Calu3 (cell line): ENCODE data around the gene DDX3X. TPM values are rescaled to one million over a fixed set of nuclear protein-coding genes. Genes with fewer than 3 reads are reported as not detected.

ENCODE experiments used
- BruUV-seq: library from RNA; stranded (reverse); fragments of 400-500 nt; replicated peaks from 2 replicates; lab custom pipeline; 2021; lab: Mats Ljungman, UMichigan
- CTCF ChIA-PET: fragments of 300-600 bp; sonication (Branson Sonifier 250); formaldehyde crosslinking; loops from one replicate; lab custom pipeline; 2022; ENCODE audit warnings: antibody characterized with exemption; lab: Charles Lee
- DNase-seq: peaks from one replicate; pipeline ENCODE4 v3.0.0; 2022
- H3K27ac Mint-ChIP-seq: one replicate; pipeline ENCODE4 v1.8.0; 2022; ENCODE audit warnings: mixed read lengths; ENCODE audit not compliant: unreplicated experiment
- H3K27me3 Mint-ChIP-seq: one replicate; pipeline ENCODE4 v1.8.0; 2022; ENCODE audit warnings: mixed read lengths; ENCODE audit not compliant: unreplicated experiment
- H3K36me3 Mint-ChIP-seq: one replicate; pipeline ENCODE4 v1.8.0; 2022; ENCODE audit warnings: mild to moderate bottlenecking, moderate library complexity, mixed read lengths; ENCODE audit not compliant: insufficient read depth, unreplicated experiment
- H3K4me1 Mint-ChIP-seq: one replicate; pipeline ENCODE4 v1.8.0; 2022; ENCODE audit warnings: mild to moderate bottlenecking, low read depth, mixed read lengths; ENCODE audit not compliant: unreplicated experiment
- H3K4me3 Mint-ChIP-seq: one replicate; pipeline ENCODE4 v1.8.0; 2022; ENCODE audit warnings: mild to moderate bottlenecking, low read depth, moderate library complexity, mixed read lengths; ENCODE audit not compliant: unreplicated experiment
- H3K9me3 Mint-ChIP-seq: one replicate; pipeline ENCODE4 v1.8.0; 2022; ENCODE audit warnings: low read depth, mixed read lengths; ENCODE audit not compliant: unreplicated experiment
- intact Hi-C: fragments of 100-400 bp; cut with micrococcal nuclease; formaldehyde crosslinking; loops from one replicate; pipeline ENCODE4 v1.10.0; 2022; ENCODE audit not compliant: unreplicated experiment
- total RNA-seq: library from RNA; stranded (reverse); gene quantifications from 2 replicates; pipeline ENCODE4 v1.2.3, GENCODE V29; 2022
- TF ChIP-seq, protein P1 (sequence below): fragments of 200-600 bp; IDR thresholded peaks from one replicate; pipeline ENCODE4 v1.8.0; 2022; ENCODE audit warnings: antibody characterized with exemption; ENCODE audit not compliant: unreplicated experiment

Gene DDX3X
- total RNA-seq, 1 experiment from 2014 or later, result 308 TPM

- DNase-seq, result peak; percentile 91
- H3K4me3 Mint-ChIP-seq, result peak overlapping the region; percentile 73
- no peaks in the 10 kb centered on the region for H3K4me1 Mint-ChIP-seq
- intact Hi-C loops, result loop anchor here (5.0 to 10.0 kb wide), 2 partner anchors 52 to 56 kb away; no protein-coding TSS in a partner anchor
- no TSS peak for BruUV-seq
- H3K27ac Mint-ChIP-seq, result peak overlapping the region; percentile 100
- CTCF ChIA-PET, result interaction anchor here (0.7 to 1.0 kb wide), 4 partner anchors 18 to 328 kb away, joined by 3 to 5 read pairs (median 4); no protein-coding TSS in a partner anchor
- TF ChIP-seq, protein P1, sequence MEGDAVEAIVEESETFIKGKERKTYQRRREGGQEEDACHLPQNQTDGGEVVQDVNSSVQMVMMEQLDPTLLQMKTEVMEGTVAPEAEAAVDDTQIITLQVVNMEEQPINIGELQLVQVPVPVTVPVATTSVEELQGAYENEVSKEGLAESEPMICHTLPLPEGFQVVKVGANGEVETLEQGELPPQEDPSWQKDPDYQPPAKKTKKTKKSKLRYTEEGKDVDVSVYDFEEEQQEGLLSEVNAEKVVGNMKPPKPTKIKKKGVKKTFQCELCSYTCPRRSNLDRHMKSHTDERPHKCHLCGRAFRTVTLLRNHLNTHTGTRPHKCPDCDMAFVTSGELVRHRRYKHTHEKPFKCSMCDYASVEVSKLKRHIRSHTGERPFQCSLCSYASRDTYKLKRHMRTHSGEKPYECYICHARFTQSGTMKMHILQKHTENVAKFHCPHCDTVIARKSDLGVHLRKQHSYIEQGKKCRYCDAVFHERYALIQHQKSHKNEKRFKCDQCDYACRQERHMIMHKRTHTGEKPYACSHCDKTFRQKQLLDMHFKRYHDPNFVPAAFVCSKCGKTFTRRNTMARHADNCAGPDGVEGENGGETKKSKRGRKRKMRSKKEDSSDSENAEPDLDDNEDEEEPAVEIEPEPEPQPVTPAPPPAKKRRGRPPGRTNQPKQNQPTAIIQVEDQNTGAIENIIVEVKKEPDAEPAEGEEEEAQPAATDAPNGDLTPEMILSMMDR, result no peak
- no peaks in the 10 kb centered on the region for H3K9me3 Mint-ChIP-seq
- H3K36me3 Mint-ChIP-seq, result peaks cover 62% of the 10 kb centered on the region
- H3K27me3 Mint-ChIP-seq, result no peaks in the 10 kb centered on the region
These were observed 789 bp upstream of the DDX3X start for GRCh38 chrX:41333003-41333743.

DNA sequence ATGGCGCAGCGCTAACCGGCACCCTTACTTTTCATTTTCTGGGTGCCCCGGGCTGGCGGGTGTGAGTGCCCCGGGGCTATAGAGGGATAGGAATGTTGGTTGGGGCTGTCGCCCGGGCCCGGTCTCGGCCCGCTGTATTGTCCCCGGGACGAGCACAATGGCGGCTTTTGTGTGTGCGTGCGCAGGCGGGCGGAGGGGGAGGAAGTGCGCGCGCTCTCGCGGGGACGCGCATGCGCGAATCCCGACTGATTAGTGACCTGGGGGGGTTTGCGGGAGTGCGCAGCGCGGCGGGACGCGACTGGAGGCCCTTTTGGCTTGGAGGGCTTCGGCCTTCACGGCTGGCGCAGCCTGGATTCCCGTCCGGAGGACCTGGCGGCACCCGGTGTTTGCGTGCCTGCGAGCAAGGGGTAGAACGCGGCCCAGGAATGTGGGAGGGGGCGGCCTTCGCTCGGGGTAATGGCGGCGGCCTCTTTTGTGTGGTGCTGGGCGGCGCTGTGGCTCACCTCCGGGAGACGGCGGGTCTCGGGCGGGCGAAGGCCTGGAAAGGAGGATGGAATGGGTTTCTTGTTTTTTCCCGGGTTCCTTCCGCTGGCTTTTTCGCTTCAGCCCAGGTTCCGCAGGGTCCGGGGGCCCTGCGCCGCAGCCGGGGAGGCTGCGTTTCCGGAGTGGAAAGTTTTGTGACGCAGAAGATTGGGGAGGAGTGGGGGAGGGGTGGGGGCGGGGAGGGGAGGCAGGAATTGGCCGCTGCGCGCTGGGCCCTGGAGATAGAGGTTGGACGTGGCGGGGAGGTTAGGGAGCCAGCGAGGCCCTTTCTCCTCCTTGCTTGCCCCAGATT, 618 bp downstream of the DDX3X start:
- Mint-ChIP-seq H3K36me3 (peaks cover 76% of the 10 kb centered on the region), H3K4me3 (peak overlapping the region; percentile 73)

GRCh38 chrX:41335198-41335957, 1.4 kb downstream of the DDX3X start:
- DNase-seq, result no peak
- H3K4me3 Mint-ChIP-seq, result peak overlapping the region; percentile 73
- no TSS peak for BruUV-seq
- H3K27ac Mint-ChIP-seq, result peak overlapping the region; percentile 100
- intact Hi-C loops, result loop anchor here (2.0 to 10.0 kb wide), 3 partner anchors 35 to 102 kb away; no protein-coding TSS in a partner anchor
- CTCF ChIA-PET, result no interaction called here
- no peaks in the 10 kb centered on the region for H3K9me3 Mint-ChIP-seq
- H3K27me3 Mint-ChIP-seq, result no peaks in the 10 kb centered on the region
- peaks cover 6% of the 10 kb centered on the region for H3K4me1 Mint-ChIP-seq
- TF ChIP-seq, protein P1, result no peak
- H3K36me3 Mint-ChIP-seq, result peaks cover 80% of the 10 kb centered on the region

More for the DNA sequence above, 618 bp downstream of the DDX3X start:
- intact Hi-C loops, result loop anchor here (2.0 to 10.0 kb wide), 4 partner anchors 34 to 103 kb away; no protein-coding TSS in a partner anchor
- peak; percentile 82 for DNase-seq
- CTCF ChIA-PET, result interaction anchor here (1.0 kb wide), 1 partner anchor 34 kb away, joined by 4 read pairs; no protein-coding TSS in a partner anchor
- TF ChIP-seq, protein P1, result no peak
- BruUV-seq, result TSS peak; percentile 38
- Mint-ChIP-seq H3K9me3 (no peaks in the 10 kb centered on the region), H3K27ac (peak overlapping the region; percentile 100), H3K4me1 (peaks cover 5% of the 10 kb centered on the region), H3K27me3 (no peaks in the 10 kb centered on the region)

DNA sequence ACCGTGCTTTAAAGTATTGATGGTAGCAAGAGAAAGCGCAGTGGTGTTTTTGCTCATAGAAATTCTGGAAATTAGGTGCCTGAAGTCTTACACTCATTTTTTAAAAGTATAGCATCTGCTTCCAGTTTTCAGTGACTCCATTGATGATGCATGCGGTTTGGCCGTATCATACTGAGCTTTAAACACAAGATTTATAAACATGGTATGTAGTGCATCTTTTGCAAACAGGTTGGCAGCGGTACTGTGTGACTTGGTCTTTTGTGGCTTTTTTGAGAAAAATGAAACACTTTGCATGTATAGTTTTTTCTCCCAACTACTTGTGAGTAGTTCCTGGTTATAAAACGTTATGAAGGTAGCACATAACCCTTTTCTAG, 2.0 kb downstream of the DDX3X start:
- no peaks in the 10 kb centered on the region for H3K9me3 Mint-ChIP-seq
- H3K27me3 Mint-ChIP-seq, result no peaks in the 10 kb centered on the region
- intact Hi-C loops, result loop anchor here (2.0 to 10.0 kb wide), 3 partner anchors 35 to 101 kb away; no protein-coding TSS in a partner anchor
- H3K36me3 Mint-ChIP-seq, result peaks cover 86% of the 10 kb centered on the region
- peaks cover 6% of the 10 kb centered on the region for H3K4me1 Mint-ChIP-seq
- TF ChIP-seq, protein P1, result no peak
- peak overlapping the region; percentile 73 for H3K4me3 Mint-ChIP-seq
- no peak for DNase-seq
- H3K27ac Mint-ChIP-seq, result peak overlapping the region; percentile 100
- CTCF ChIA-PET, result no interaction called here
- TSS peak; percentile 19 for BruUV-seq
